GM21390 (cell line): ENCODE measurements around the gene DOCK3.
"Not testable (repeated sequence)": the region's sequence is repeated elsewhere in the genome, so short reads cannot be mapped to it uniquely, and the experiment has no call there.

Experiments
- ATAC-seq: cut with Tn5 transposase; IDR thresholded peaks from one replicate; pipeline ENCODE4 v1.9.1; 2021; ENCODE audit not compliant: unreplicated experiment

The DOCK3 gene

GRCh38 chr3:50876947-50877346 lies 202.2 kb downstream of the DOCK3 start:
- ATAC-seq, result no peak

GRCh38 chr3:50882733-50883132 lies 208.0 kb downstream of the DOCK3 start:
- not testable (repeated sequence) for ATAC-seq

- no peak for ATAC-seq
Observed at GRCh38 chr3:50883755-50884154, 209.0 kb downstream of the DOCK3 start.

GRCh38 chr3:50885070-50885850 lies 210.5 kb downstream of the DOCK3 start:
- ATAC-seq, result no peak

GRCh38 chr3:50890688-50891344 lies 216.1 kb downstream of the DOCK3 start:
- ATAC-seq, result no peak

GRCh38 chr3:50901097-50901496 lies 226.4 kb downstream of the DOCK3 start:
- not testable (repeated sequence) for ATAC-seq

GRCh38 chr3:50912746-50913145 lies 238.0 kb downstream of the DOCK3 start:
- ATAC-seq, result no peak

- ATAC-seq, result no peak
Observed at GRCh38 chr3:50913260-50913659, 238.5 kb downstream of the DOCK3 start.

- ATAC-seq, result not testable (repeated sequence)
Observed at GRCh38 chr3:50922071-50922470, 247.3 kb downstream of the DOCK3 start.

- no peak for ATAC-seq
Observed at GRCh38 chr3:50923955-50924354, 249.2 kb downstream of the DOCK3 start.

GRCh38 chr3:50924638-50925037 lies 249.9 kb downstream of the DOCK3 start:
- ATAC-seq, result no peak

GRCh38 chr3:50926868-50927267 lies 252.1 kb downstream of the DOCK3 start:
- no peak for ATAC-seq

GRCh38 chr3:50930371-50931208 lies 255.9 kb downstream of the DOCK3 start:
- ATAC-seq, result no peak

GRCh38 chr3:50932918-50933317 lies 258.2 kb downstream of the DOCK3 start:
- ATAC-seq, result not testable (repeated sequence)

GRCh38 chr3:50936389-50936788 lies 261.7 kb downstream of the DOCK3 start:
- ATAC-seq, result no peak

- no peak for ATAC-seq
Observed at GRCh38 chr3:50947419-50947818, 272.7 kb downstream of the DOCK3 start.

- ATAC-seq, result no peak
Observed at GRCh38 chr3:50950591-50950990, 275.9 kb downstream of the DOCK3 start.

GRCh38 chr3:50953825-50954414 lies 279.2 kb downstream of the DOCK3 start:
- ATAC-seq, result no peak

GRCh38 chr3:50961386-50961785 lies 286.7 kb downstream of the DOCK3 start:
- ATAC-seq, result no peak

- peak; percentile 64 for ATAC-seq
Observed at GRCh38 chr3:50971487-50971924, 296.8 kb downstream of the DOCK3 start.

- ATAC-seq, result no peak
Observed at GRCh38 chr3:50972029-50972428, 297.3 kb downstream of the DOCK3 start.
